Sigmoid colon (tissue), 3 donors: ENCODE data around the gene XAGE3.
"Not testable (repeated sequence)": the region's sequence is repeated elsewhere in the genome, so short reads cannot be mapped to it uniquely, and the experiment has no call there.

Experiments
- CTCF ChIP-seq, 4 experiments: fragments of 450-650 bp in 3 of 4; fragments of 200-600 bp in 1 of 4; IDR thresholded peaks; one replicate each; pipeline ENCODE4 v1.5.1; 2016 to 2019; ENCODE audit warnings: antibody characterized with exemption in 4 of 4, mild to moderate bottlenecking in 3 of 4, moderate library complexity in 2 of 4
- POLR2A ChIP-seq, 2 donors: fragments of 450-650 bp; IDR thresholded peaks; one replicate each; pipeline ENCODE4 v1.6.1; 2016; ENCODE audit warnings: antibody characterized with exemption in 2 of 2, mild to moderate bottlenecking in 2 of 2, moderate library complexity in 2 of 2

GRCh38 chrX:52876386-52876785 lies 8.5 kb upstream of the XAGE3 start:
- not testable (repeated sequence) for TF ChIP-seq CTCF, POLR2A (IDR thresholded peaks at IDR 0.05)
